Right lobe of liver (tissue), 4 donors: Measurements from ENCODE around the gene TLNRD1.

Experiments
- POLR2A ChIP-seq: fragments of 450-650 bp; IDR thresholded peaks from one replicate; pipeline ENCODE4 v1.6.1; 2017; ENCODE audit warnings: antibody characterized with exemption, mild to moderate bottlenecking
- TF ChIP-seq, protein P1 (sequence below), 4 donors: fragments of 200-600 bp in 3 of 4; fragments of 450-650 bp in 1 of 4; IDR thresholded peaks; one replicate each; pipeline versions ENCODE4 v1.5.1 to v1.8.0; 2016 to 2022; ENCODE audit warnings: antibody characterized with exemption in 4 of 4, mild to moderate bottlenecking in 2 of 4
- donor health status: DM: no; HTN: no; CAD: no.
- donor health status: DM: no; HTN: no; CAD: no.
- donor health status: DM: no; HTN: yes; CAD: no.

DNA sequence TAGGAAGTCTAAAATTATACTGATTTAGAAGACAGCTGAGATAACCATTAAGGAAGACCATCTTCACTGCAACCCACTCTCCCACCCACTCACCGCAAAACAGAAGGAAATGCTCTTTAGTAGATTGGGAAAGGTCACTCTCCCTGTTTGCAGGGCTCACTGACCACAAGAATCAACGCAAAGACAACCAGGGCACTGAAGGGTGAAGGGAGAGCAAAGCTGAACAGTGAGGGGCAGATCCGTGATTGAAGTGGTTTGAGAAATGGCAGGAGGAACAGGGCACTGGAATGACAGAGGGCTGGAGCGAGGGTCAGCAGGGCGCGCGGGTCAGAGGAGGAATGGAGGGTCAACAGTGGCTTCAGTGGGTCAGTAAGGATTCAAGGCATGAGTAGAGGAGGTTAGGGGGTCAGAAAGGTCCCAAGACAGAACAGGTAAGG lies 11.6 kb upstream of the TLNRD1 start:
- TF ChIP-seq, protein P1, sequence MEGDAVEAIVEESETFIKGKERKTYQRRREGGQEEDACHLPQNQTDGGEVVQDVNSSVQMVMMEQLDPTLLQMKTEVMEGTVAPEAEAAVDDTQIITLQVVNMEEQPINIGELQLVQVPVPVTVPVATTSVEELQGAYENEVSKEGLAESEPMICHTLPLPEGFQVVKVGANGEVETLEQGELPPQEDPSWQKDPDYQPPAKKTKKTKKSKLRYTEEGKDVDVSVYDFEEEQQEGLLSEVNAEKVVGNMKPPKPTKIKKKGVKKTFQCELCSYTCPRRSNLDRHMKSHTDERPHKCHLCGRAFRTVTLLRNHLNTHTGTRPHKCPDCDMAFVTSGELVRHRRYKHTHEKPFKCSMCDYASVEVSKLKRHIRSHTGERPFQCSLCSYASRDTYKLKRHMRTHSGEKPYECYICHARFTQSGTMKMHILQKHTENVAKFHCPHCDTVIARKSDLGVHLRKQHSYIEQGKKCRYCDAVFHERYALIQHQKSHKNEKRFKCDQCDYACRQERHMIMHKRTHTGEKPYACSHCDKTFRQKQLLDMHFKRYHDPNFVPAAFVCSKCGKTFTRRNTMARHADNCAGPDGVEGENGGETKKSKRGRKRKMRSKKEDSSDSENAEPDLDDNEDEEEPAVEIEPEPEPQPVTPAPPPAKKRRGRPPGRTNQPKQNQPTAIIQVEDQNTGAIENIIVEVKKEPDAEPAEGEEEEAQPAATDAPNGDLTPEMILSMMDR (IDR thresholded peaks at IDR 0.05) = no peak
- TF ChIP-seq POLR2A = no peak
